B cell (primary cell): Measurements from ENCODE around the gene MYCBP. TPM values are rescaled to one million over a fixed set of nuclear protein-coding genes. Genes with fewer than 3 reads are reported as not detected.

Experiments used
- ATAC-seq: fragments of 200-7000 bp; cut with Tn5 transposase; one replicate; pipeline ENCODE4 v1.10.0; 2021; ENCODE audit warnings: low read depth, mild to moderate bottlenecking, moderate number of reproducible peaks, moderate library complexity
- CTCF ChIA-PET: fragments of 350-600 bp; sonication (Branson Sonifier 250); formaldehyde crosslinking; loops from one replicate; lab custom pipeline; 2021; ENCODE audit warnings: antibody characterized with exemption, inconsistent platforms; lab: Charles Lee
- POLR2A ChIA-PET: fragments of 350-600 bp; sonication (Branson Sonifier 250); formaldehyde crosslinking; loops from one replicate; lab custom pipeline; 2021; ENCODE audit warnings: antibody characterized with exemption; lab: Charles Lee
- DNase-seq: peaks from one replicate; pipeline ENCODE4 v3.0.0; 2013
- H2AFZ ChIP-seq: 2 replicates; pipeline ENCODE4 v1.6.1; 2012; ENCODE audit warnings: mild to moderate bottlenecking, low read depth, low read length; ENCODE audit not compliant: insufficient read depth, poor library complexity, severe bottlenecking
- H3K27ac ChIP-seq, 2 donors: 1 replicate in 1 of 2; 2 replicates in 1 of 2; pipeline ENCODE4 v1.5.1; 2012 to 2013; ENCODE audit warnings: low read length in 2 of 2, mild to moderate bottlenecking in 2 of 2, moderate library complexity in 1 of 2
- H3K27me3 ChIP-seq, 4 experiments: fragments of 200-600 bp in 1 of 4; sonication (generic) in 1 of 4; replicated peaks in 1 of 4; 1 replicate in 2 of 4; 2 replicates in 2 of 4; pipeline versions ENCODE4 v1.6.1 to v1.7.0; 2013 to 2016; ENCODE audit warnings: low read length in 3 of 4, mild to moderate bottlenecking in 2 of 4, mixed read lengths in 1 of 4, moderate library complexity in 1 of 4; ENCODE audit not compliant: insufficient read depth in 4 of 4, control insufficient read depth in 3 of 4; ENCODE audit errors: control extremely low read depth in 1 of 4
- H3K36me3 ChIP-seq, 2 experiments: replicated peaks in 1 of 2; 1 replicate in 1 of 2; 2 replicates in 1 of 2; pipeline versions ENCODE4 v1.6.1 to v1.7.1; 2013; ENCODE audit warnings: low read length in 1 of 2; ENCODE audit not compliant: insufficient read depth in 2 of 2, control insufficient read depth in 1 of 2; ENCODE audit errors: control extremely low read depth in 1 of 2, extremely low read depth in 1 of 2
- H3K4me1 ChIP-seq, 2 donors: fragments of 200-600 bp in 1 of 2; sonication (generic) in 1 of 2; 1 replicate in 1 of 2; 2 replicates in 1 of 2; pipeline versions ENCODE4 v1.5.1 to v1.6.1; 2013 to 2017; ENCODE audit warnings: low read length in 2 of 2; ENCODE audit not compliant: control insufficient read depth in 2 of 2, insufficient read depth in 2 of 2
- H3K4me2 ChIP-seq: replicated peaks from 2 replicates; pipeline ENCODE3; 2012; ENCODE audit warnings: mild to moderate bottlenecking, low read depth, low read length; ENCODE audit not compliant: poor library complexity, severe bottlenecking
- H3K4me3 ChIP-seq, 5 experiments: fragments of 200-600 bp in 1 of 5; sonication (generic) in 1 of 5; 1 replicate in 3 of 5; 2 replicates in 2 of 5; pipeline versions ENCODE4 v1.5.1 to v1.7.0; 2011 to 2016; ENCODE audit warnings: low read length in 4 of 5, mild to moderate bottlenecking in 4 of 5, low read depth in 2 of 5, control low read depth in 1 of 5, moderate library complexity in 1 of 5; ENCODE audit not compliant: insufficient read depth in 1 of 5; ENCODE audit errors: control extremely low read depth in 1 of 5, extremely low read depth in 1 of 5
- H3K79me2 ChIP-seq: fragments of 200-600 bp; sonication (generic); one replicate; pipeline ENCODE4 v1.6.0; 2016; ENCODE audit warnings: low read length; ENCODE audit not compliant: control insufficient read depth, insufficient read depth
- H3K9ac ChIP-seq: fragments of 200-600 bp; sonication (generic); 2 replicates; pipeline ENCODE4 v1.6.1; 2017; ENCODE audit warnings: mild to moderate bottlenecking, low read length, moderate library complexity
- H3K9me3 ChIP-seq, 3 donors: one replicate each; pipeline versions ENCODE4 v1.6.1 to v1.7.1; 2013; ENCODE audit warnings: low read length in 2 of 3; ENCODE audit not compliant: control insufficient read depth in 2 of 3, insufficient read depth in 1 of 3; ENCODE audit errors: control extremely low read depth in 1 of 3
- H4K20me1 ChIP-seq: 2 replicates; pipeline ENCODE4 v1.6.0; 2012; ENCODE audit warnings: mild to moderate bottlenecking, low read length; ENCODE audit not compliant: insufficient read depth, control insufficient read depth, poor library complexity, severe bottlenecking
- H3K27ac Mint-ChIP-seq: one replicate; pipeline ENCODE4 v1.8.0; 2021; ENCODE audit warnings: mixed read lengths
- H3K27me3 Mint-ChIP-seq: one replicate; pipeline ENCODE4 v1.8.0; 2021; ENCODE audit warnings: mixed read lengths
- H3K4me1 Mint-ChIP-seq: one replicate; pipeline ENCODE4 v1.8.0; 2021; ENCODE audit warnings: mixed read lengths
- H3K4me3 Mint-ChIP-seq: one replicate; pipeline ENCODE4 v1.8.0; 2021; ENCODE audit warnings: mixed read lengths
- H3K9me3 Mint-ChIP-seq: one replicate; pipeline ENCODE4 v1.8.0; 2022; ENCODE audit warnings: mixed read lengths; ENCODE audit not compliant: insufficient read depth
- CTCF ChIP-seq: fragments of 200-600 bp; IDR thresholded peaks from one replicate; pipeline ENCODE4 v1.8.0; 2022; ENCODE audit warnings: antibody characterized with exemption, mild to moderate bottlenecking
- EZH2 ChIP-seq: IDR thresholded peaks from 2 replicates; pipeline ENCODE4 v1.6.1; 2012; ENCODE audit warnings: borderline replicate concordance, low read depth, mild to moderate bottlenecking, moderate library complexity, low read length; ENCODE audit not compliant: insufficient read depth, poor library complexity, severe bottlenecking
- WGBS: methylation state at CpG from one replicate; pipeline ENCODE4 v1.1.5; 2013; ENCODE audit warnings: missing lambda C conversion rate; ENCODE audit not compliant: insufficient coverage; 5-methylcytosine and 5-hydroxymethylcytosine counted together
- intact Hi-C: fragments of 100-400 bp; cut with micrococcal nuclease; formaldehyde crosslinking; loops from one replicate; pipeline ENCODE4 v1.10.0; 2022
- polyA plus RNA-seq: library from polyadenylated mRNA; depleted of rRNA; stranded (reverse); fragments of >200 nt; gene quantifications from 2 replicates; pipeline ENCODE4 v1.2.3, GENCODE V29; 2012
- total RNA-seq, 2 donors: library from RNA; stranded (reverse); fragments of 120-200 nt in 1 of 2; gene quantifications; 1 replicate in 1 of 2; 2 replicates in 1 of 2; pipeline versions ENCODE4 v1.2.3 to v1.2.4, GENCODE V29; 2013 to 2022

Gene MYCBP
- total and polyA plus RNA-seq, 2 donors (not counting 1 experiment from before 2014, with no cell fraction given): 3.1 to 7.8 TPM

GRCh38 chr1:38867208-38867607 is 5.9 kb downstream of the MYCBP start:
- no peaks in the 10 kb centered on the region for H3K27me3 ChIP-seq
- CTCF ChIA-PET: no interaction called here
- no peaks in the 10 kb centered on the region for H3K9me3 Mint-ChIP-seq

More at GRCh38 chr1:38867208-38867607, 5.9 kb downstream of the MYCBP start:
- Histone ChIP-seq H3K9me3 (no peaks in the 10 kb centered on the region), H4K20me1 (peaks cover 9% of the 10 kb centered on the region), H3K27ac (no peak overlapping the region), H3K36me3 (peaks cover 3 to 11% of the 10 kb centered on the region in 2 experiments), H3K4me1 (peaks cover 9 to 10% of the 10 kb centered on the region in 2 donors), H3K4me3 (no peak overlapping the region), H3K9ac (no peak overlapping the region), H3K79me2 (peaks cover 54% of the 10 kb centered on the region), H2AFZ (no peak overlapping the region), H3K4me2 (no peak overlapping the region)
- ATAC-seq: no peak
- no CpG with 5 or more reads among the region's 8 CpGs for WGBS
- no peak for TF ChIP-seq EZH2
- TF ChIP-seq CTCF: no peak
- POLR2A ChIA-PET: no interaction called here
- peaks cover 27% of the 10 kb centered on the region for H3K4me1 Mint-ChIP-seq
- no peak for DNase-seq
- no peak overlapping the region for H3K27ac Mint-ChIP-seq
- intact Hi-C loops: no loop called here
- no peak overlapping the region for H3K4me3 Mint-ChIP-seq
- H3K27me3 Mint-ChIP-seq: no peaks in the 10 kb centered on the region
